HL-60/S4 (cell line): ENCODE measurements around the gene NTNG2.

ENCODE experiments used
- in situ Hi-C: fragments of 300-500 bp; cut with MboI; formaldehyde crosslinking; loops from 2 replicates; pipeline ENCODE4 v1.14.3; 2022; ENCODE audit warnings: low sequenced_read_pairs

The NTNG2 gene

GRCh38 chr9:132146039-132146438, 15.8 kb upstream of the NTNG2 start:
- in situ Hi-C loops: no loop called here

GRCh38 chr9:132146575-132146974, 15.3 kb upstream of the NTNG2 start:
- in situ Hi-C loops: no loop called here

- in situ Hi-C loops: no loop called here
Measured at GRCh38 chr9:132147331-132147730, 14.5 kb upstream of the NTNG2 start.

- in situ Hi-C loops: no loop called here
Measured at GRCh38 chr9:132147839-132148238, 14.0 kb upstream of the NTNG2 start.

GRCh38 chr9:132150256-132150655, 11.6 kb upstream of the NTNG2 start:
- in situ Hi-C loops: no loop called here

- in situ Hi-C loops: no loop called here
Measured at GRCh38 chr9:132151118-132151517, 10.7 kb upstream of the NTNG2 start.

- in situ Hi-C loops: no loop called here
Measured at GRCh38 chr9:132152231-132152630, 9.6 kb upstream of the NTNG2 start.

GRCh38 chr9:132154863-132155567, 6.8 kb upstream of the NTNG2 start:
- in situ Hi-C loops: no loop called here

GRCh38 chr9:132155568-132155895, 6.3 kb upstream of the NTNG2 start:
- in situ Hi-C loops: no loop called here

GRCh38 chr9:132156262-132156661, 5.6 kb upstream of the NTNG2 start:
- in situ Hi-C loops: no loop called here

- in situ Hi-C loops: no loop called here
Measured at GRCh38 chr9:132157347-132158116, 4.3 kb upstream of the NTNG2 start.

GRCh38 chr9:132160802-132161742, 786 bp upstream of the NTNG2 start:
- in situ Hi-C loops: no loop called here

- in situ Hi-C loops: no loop called here
Measured at GRCh38 chr9:132162764-132163456, 1.1 kb downstream of the NTNG2 start.

- in situ Hi-C loops: no loop called here
Measured at GRCh38 chr9:132163457-132163875, 1.6 kb downstream of the NTNG2 start.

- in situ Hi-C loops: no loop called here
Measured at GRCh38 chr9:132163876-132164603, 2.2 kb downstream of the NTNG2 start.

GRCh38 chr9:132164604-132165362, 2.9 kb downstream of the NTNG2 start:
- in situ Hi-C loops: no loop called here

- in situ Hi-C loops: no loop called here
Measured at GRCh38 chr9:132166599-132166998, 4.7 kb downstream of the NTNG2 start.

- in situ Hi-C loops: no loop called here
Measured at GRCh38 chr9:132167192-132167591, 5.3 kb downstream of the NTNG2 start.

- in situ Hi-C loops: no loop called here
Measured at GRCh38 chr9:132168347-132168746, 6.5 kb downstream of the NTNG2 start.
